Activated T-cell treated with anti-CD3 and anti-CD28 coated beads, Interleukin-2, amount 50 U/mL, for 4 hours (primary cell): Measurements from ENCODE around the gene MRPL53. TPM values are rescaled to one million over a fixed set of nuclear protein-coding genes. Genes with fewer than 3 reads are reported as not detected.
"Not testable (repeated sequence)": the region's sequence is repeated elsewhere in the genome, so short reads cannot be mapped to it uniquely, and the experiment has no call there.

Source experiments
- ATAC-seq, 2 donors: fragments of 200-7000 bp; cut with Tn5 transposase; one replicate each; pipeline ENCODE4 v1.10.0; 2021
- DNase-seq: peaks from one replicate; pipeline ENCODE4 v3.0.0-alpha.2; 2020
- H3K27me3 Mint-ChIP-seq: one replicate; pipeline ENCODE4 v1.8.0; 2021; ENCODE audit warnings: low read depth, mixed read lengths
- H3K36me3 Mint-ChIP-seq: one replicate; pipeline ENCODE4 v1.8.0; 2022; ENCODE audit warnings: mixed read lengths; ENCODE audit not compliant: insufficient read depth
- H3K4me1 Mint-ChIP-seq: one replicate; pipeline ENCODE4 v1.8.0; 2021; ENCODE audit warnings: low read depth, mixed read lengths
- H3K4me3 Mint-ChIP-seq: one replicate; pipeline ENCODE4 v1.8.0; 2021; ENCODE audit warnings: mild to moderate bottlenecking, moderate library complexity, mixed read lengths
- H3K9me3 Mint-ChIP-seq: one replicate; pipeline ENCODE4 v1.8.0; 2021; ENCODE audit warnings: mixed read lengths
- total RNA-seq, 3 donors: library from RNA; stranded (reverse); gene quantifications; one replicate each; pipeline ENCODE4 v1.2.1, GENCODE V29; 2021

MRPL53 gene
- total RNA-seq, 3 donors from 2014 or later, result 105 to 106 (median 106) TPM

DNA sequence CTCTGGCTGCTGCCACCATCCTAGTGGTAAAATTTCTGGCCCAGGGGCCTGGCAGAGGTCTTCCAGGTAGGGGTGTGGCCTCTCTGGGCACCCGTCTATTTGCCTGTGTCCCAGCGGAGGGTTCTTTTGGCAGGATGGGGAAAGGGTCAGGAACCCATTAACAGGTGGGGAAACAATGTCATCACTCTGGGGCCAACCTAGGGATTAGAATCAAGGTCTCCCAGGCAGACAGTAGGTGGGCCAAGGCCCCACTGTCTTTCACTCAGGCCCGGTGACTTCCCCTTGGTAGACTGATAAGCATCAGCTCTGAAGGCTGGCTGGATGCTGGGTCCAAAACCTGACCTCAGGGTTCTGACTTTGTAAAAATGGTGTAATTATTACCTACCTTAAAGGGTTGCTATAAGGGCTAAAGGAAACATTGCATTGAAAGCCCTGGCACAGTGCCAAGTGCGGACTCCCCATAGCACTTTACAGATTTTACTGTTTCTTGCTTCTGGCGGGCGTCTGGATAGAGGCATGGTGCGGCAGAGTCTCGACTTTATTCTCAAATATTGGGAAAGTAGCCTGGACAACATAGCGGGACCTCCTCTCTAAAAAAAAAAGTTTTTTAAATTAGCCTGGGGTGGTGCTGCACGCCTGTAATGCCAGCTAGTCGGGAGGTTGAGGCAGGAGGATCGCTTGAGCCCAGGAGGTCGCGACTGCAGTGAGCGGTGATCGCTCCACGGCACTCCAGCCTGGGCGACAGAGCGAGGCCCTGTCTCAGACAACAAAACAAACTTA lies 24.7 kb upstream of the MRPL53 start:
- H3K9me3 Mint-ChIP-seq, result no peaks in the 10 kb centered on the region
- H3K4me3 Mint-ChIP-seq, result peak overlapping the region; percentile 81
- H3K27me3 Mint-ChIP-seq, result peaks cover 45% of the 10 kb centered on the region
- H3K36me3 Mint-ChIP-seq, result peaks cover 16% of the 10 kb centered on the region
- ATAC-seq (no peak), DNase-seq (no peak)
- H3K4me1 Mint-ChIP-seq, result peaks cover 26% of the 10 kb centered on the region

DNA sequence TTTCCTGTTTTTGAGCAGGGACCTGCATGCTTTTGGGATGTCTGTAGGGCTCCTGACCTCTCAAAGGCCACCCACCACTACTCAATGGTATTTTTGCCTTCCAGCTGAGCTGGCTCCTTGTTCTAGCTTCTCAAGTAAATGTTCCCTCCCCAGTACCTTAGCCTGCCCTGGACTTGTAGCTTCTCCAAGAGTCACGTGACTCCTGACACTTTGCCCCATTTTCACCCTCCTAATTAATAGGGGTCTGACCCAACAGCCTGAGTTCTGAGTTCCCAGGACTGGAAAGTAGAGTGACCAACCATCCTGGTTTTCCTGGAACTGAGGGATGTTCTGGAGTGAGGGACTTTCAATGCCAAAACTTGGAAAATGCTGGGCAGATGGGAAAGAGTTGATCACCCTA lies 23.0 kb upstream of the MRPL53 start:
- no peaks in the 10 kb centered on the region for H3K9me3 Mint-ChIP-seq
- H3K27me3 Mint-ChIP-seq, result peaks cover 27% of the 10 kb centered on the region
- DNase-seq (no peak), ATAC-seq (no peak)
- H3K4me1 Mint-ChIP-seq, result peaks cover 24% of the 10 kb centered on the region
- H3K36me3 Mint-ChIP-seq, result peaks cover 27% of the 10 kb centered on the region
- H3K4me3 Mint-ChIP-seq, result no peak overlapping the region

DNA sequence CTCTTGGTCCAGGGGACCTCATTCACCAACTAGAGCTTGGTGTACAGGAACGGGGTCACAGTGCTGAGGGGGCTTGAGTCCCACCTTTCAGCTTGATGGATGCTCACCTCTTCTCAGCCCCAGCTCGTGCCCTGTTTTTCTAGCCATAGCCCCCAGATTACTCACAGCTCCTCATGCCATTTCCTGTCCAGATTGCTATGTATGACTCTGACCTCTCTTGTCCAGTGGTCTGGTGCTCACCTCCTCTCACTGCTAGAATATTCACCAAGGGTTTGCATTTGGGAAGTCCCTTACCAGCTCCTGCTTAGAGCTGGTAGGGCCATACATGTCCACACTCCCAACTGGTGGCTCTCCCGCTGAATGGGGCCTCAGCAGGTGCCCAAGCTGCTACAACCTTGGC lies 21.1 kb upstream of the MRPL53 start:
- no peak overlapping the region for H3K4me3 Mint-ChIP-seq
- H3K36me3 Mint-ChIP-seq, result peaks cover 37% of the 10 kb centered on the region
- H3K9me3 Mint-ChIP-seq, result no peaks in the 10 kb centered on the region
- H3K27me3 Mint-ChIP-seq, result peaks cover 11% of the 10 kb centered on the region
- DNase-seq (no peak), ATAC-seq (no peak)
- H3K4me1 Mint-ChIP-seq, result peaks cover 11% of the 10 kb centered on the region

DNA sequence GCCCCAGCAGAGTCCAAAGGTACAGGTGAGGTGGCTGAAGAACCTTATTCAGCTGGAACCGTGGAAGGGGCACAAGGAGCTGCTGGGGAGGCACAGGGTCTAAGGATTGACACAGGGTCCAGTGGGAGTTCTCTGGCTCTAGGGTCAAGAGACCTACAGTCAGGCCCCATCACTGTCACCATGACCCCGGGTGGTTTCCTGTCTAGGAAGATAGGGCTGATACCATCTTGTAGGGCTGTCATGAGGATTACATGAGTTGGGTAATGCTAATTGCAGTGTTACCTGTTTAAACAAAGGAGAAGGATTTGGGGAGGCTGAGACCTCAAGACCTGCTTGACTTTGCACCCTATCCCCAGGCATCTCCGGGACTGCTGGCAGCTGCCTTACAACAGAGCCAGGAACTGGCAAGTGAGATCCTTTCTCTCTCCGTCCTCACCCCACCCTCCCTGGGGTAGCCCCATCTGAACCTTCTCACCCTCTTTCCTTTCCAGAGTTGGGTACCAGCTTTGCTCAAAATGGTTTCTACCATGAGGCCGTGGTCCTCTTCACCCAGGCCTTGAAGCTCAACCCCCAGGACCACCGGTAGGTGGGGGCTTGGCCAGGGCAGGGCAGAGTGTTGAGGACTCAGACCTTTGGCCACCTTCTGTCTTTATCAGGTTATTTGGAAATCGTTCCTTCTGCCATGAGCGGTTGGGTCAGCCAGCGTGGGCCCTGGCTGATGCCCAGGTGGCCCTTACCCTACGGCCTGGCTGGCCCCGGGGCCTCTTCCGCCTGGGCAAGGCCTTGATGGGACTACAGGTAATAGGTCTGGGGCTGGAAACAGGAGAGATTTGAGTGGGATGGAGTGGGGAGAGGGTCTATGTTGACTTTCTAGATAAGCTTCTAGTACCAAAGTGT lies 19.4 kb upstream of the MRPL53 start:
- no peak overlapping the region for H3K4me3 Mint-ChIP-seq
- peaks cover 38% of the 10 kb centered on the region for H3K36me3 Mint-ChIP-seq
- no peak for DNase-seq
- no peaks in the 10 kb centered on the region for H3K27me3 Mint-ChIP-seq
- no peaks in the 10 kb centered on the region for H3K9me3 Mint-ChIP-seq
- no peaks in the 10 kb centered on the region for H3K4me1 Mint-ChIP-seq
- ATAC-seq, result no peak

DNA sequence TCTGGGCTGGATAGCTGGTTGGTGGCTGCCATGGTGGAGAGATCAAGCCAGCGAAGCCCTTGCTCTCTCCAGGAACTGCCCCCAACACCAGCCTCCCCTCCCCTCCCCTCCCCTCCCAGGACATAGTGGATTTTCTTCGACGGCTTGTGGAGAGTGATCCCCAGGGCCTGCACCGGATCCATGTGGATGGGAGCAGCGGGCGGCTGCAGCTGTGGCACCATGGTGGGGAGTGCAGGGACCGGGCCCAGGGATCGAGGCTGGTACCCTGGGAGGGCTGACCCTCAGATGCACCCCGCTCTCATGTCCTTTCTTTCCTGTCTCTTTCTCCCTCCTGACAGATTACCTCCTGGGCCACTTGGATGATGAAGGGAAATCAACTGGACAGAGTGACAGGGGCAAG lies 17.4 kb upstream of the MRPL53 start:
- Mint-ChIP-seq H3K36me3 (peaks cover 47% of the 10 kb centered on the region), H3K27me3 (no peaks in the 10 kb centered on the region), H3K4me1 (peaks cover 2% of the 10 kb centered on the region), H3K4me3 (no peak overlapping the region), H3K9me3 (no peaks in the 10 kb centered on the region)
- ATAC-seq, result no peak
- no peak for DNase-seq

DNA sequence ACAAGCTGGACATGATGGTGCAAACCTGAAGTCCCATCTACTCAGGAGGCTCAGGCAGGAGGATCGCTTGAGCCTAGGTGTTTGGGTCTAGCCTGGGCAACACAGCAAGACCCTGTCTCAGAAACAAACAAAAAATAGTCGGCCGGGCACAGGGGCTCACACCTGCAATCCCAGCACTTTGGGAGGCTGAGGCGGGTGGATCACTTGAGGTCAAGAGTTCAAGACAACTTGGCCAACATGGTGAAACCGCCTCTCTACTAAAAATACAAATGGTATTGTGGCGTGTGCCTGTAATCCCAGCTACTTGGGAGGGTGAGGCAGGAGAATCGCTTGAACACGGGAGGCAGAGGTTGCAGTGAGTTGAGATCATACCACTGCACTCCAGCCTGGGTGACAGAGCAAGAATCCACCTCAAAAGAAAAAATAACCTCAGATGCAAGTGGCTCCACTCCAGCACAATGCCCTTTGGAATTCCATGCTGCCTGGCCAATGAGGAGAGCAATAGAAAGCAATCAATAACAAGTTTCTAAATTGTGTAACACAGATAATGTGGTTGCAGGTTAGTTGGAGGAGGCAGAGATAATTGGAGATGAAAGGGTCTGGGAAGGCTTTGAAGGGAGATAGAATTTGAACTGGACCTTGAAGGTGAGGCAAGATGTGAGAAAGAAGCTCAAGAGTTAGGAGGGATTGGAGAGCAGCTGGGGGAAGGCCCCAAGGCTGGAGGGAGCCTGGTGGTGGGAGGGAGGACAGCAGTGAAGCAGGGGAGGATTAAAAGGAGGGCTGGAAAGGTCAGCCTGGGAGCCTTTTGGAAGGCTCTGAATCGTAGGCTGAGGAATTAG lies 16.4 kb upstream of the MRPL53 start:
- ATAC-seq (no peak), DNase-seq (no peak)
- Mint-ChIP-seq H3K9me3 (no peaks in the 10 kb centered on the region), H3K36me3 (peaks cover 42% of the 10 kb centered on the region), H3K4me1 (peaks cover 4% of the 10 kb centered on the region), H3K4me3 (no peak overlapping the region), H3K27me3 (no peaks in the 10 kb centered on the region)

DNA sequence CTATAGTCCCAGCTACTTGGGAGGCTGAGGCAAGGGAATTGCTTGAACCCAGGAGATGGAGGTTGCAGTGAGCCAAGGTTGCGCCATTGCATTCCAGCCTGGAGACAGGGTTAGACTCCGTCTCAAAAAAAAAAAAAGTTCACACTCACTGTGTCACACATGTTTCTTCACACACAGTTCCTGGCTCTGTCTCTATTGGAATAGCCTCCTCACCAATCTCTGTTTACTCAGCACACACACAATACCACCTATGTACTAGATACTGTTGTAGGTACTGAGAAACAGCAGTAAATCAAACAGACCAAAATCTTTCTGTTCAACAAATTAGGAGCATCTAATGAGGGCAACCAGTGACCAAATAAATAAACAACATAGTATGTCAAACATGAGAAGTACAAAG lies 13.7 kb upstream of the MRPL53 start:
- DNase-seq, result no peak
- peaks cover 26% of the 10 kb centered on the region for H3K36me3 Mint-ChIP-seq
- ATAC-seq, result no peak
- no peaks in the 10 kb centered on the region for H3K9me3 Mint-ChIP-seq
- no peaks in the 10 kb centered on the region for H3K27me3 Mint-ChIP-seq
- H3K4me1 Mint-ChIP-seq, result peaks cover 15% of the 10 kb centered on the region
- H3K4me3 Mint-ChIP-seq, result no peak overlapping the region

DNA sequence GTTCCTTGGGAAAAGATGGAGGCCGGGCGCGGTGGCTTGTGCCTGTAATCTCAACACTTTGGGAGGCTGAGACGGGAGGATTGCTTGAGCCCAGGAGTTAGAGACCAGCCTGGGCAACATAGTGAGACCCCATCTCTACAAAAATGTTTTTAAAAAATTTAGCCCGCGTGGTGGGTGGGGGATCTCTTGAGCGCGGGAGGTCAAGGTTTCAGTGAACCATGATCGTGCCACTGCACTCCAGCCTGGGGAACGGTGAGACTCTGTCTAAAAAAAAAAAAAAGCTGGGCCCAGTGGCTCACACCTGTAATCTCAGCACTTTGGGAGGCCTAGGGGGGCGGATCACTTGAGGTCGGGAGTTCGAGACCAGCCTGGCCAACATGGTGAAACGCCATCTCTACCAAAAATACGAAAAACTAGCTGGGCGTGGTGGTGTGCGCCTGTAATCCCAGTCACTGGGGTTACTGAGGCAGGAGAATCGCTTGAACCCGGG lies 11.2 kb upstream of the MRPL53 start:
- not testable (repeated sequence) for H3K9me3 Mint-ChIP-seq, ATAC-seq, H3K27me3 Mint-ChIP-seq, DNase-seq
- peak overlapping the region; percentile 99 for H3K4me3 Mint-ChIP-seq
- peaks cover 14% of the 10 kb centered on the region for H3K36me3 Mint-ChIP-seq
- H3K4me1 Mint-ChIP-seq, result peaks cover 30% of the 10 kb centered on the region

DNA sequence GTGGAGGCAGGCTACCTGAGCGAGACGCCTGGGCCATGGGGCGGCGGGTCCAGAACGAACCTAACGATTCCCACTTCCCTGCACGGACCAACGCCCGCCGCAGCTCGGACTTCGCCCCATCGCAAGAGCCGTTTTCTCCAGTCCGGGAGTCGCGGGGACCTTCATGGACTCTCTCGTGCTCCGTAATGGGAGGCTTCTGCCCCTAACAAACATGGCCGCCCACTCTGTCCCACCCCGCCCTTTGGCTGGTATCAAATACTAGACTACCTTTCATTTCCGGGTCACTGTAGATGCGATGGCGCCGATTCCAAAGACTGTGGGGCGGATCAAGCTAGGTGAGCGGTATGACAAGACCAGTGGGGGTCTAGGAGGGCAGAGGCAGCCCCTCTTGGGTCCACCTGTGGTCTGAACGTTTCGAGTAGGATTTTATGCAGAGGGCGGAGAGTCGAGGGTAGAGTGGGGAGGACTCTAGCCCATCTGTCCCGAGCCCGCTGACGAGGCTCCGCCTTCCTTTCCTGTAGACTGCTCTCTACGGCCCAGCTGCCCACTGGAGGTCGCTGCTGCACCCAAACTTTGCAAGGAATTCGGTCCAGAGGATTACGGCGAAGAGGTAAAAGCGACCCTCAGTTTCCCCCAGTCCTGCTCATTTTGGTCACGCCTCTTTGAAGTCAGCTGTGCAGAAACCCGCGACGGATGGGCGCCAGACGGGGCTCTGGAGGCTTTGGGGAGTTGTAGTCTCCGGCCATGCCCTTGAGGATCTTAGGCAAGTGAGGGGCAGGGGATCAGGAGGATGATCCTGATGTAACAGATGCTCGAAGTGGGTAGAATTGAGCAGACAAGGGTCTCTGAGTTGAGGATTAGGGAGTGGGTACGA lies 10.6 kb upstream of the MRPL53 start, which contains the start of the genes CCDC142 and TTC31:
CCDC142 (minus strand) TSS at position 198 of the 874 bp plus-strand sequence; CDS start at position 37, 161 bp downstream.
TTC31 (plus strand) TSS at position 281 of the 874 bp plus-strand sequence; CDS start at position 296, 15 bp downstream.
- DNase-seq (peak; percentile 90), ATAC-seq (peak; percentile 91 to 93)
- H3K9me3 Mint-ChIP-seq, result no peaks in the 10 kb centered on the region
- H3K4me3 Mint-ChIP-seq, result peak within 1 kb of the TSS; percentile 99
- H3K4me1 Mint-ChIP-seq, result peaks cover 30% of the 10 kb centered on the region
- H3K27me3 Mint-ChIP-seq, result no peaks in the 10 kb centered on the region
- peaks cover 14% of the 10 kb centered on the region for H3K36me3 Mint-ChIP-seq

DNA sequence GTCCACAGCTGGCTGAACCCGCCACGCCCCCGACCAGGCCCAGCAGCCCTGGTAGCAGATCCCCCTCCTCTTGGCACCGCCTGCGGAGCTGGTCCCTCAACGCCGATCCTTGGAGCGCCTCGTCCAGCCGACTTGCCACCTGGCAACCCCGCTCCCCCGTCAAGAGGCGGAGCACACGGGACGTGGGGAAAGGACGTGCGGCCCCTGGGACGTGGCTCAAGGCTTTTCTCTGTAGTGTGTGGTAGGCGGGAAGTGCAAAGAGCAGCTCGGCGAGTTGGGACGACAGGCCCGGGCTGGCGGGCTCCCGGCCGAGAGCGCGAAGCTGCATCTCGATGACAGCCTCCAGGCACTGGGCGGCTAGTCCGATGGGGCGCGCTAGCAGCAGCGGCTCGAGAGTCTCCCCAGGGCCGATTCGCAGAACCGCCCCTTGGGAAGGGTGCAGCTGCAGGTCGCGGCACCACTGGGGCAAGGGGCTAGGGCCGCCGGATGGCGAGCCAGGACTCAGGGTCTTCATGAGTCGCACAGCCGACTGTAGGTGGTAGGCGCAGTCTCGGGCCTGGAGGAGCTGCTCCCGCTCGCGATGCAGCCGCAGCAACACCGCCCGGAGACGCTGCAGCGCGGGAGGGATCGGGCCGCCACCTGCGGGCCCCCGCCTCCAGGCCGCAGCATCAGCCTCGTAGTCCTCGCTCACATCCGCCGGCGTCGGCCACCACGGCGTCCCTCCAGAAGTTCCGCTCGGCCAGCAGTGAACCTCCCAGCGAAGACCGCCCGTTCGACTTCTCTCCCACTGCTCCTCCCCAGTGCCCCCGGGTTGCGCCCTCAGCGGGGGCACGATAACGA lies 9.7 kb upstream of the MRPL53 start:
- H3K9me3 Mint-ChIP-seq, result no peaks in the 10 kb centered on the region
- H3K4me3 Mint-ChIP-seq, result peak overlapping the region; percentile 99
- H3K27me3 Mint-ChIP-seq, result no peaks in the 10 kb centered on the region
- H3K36me3 Mint-ChIP-seq, result peaks cover 17% of the 10 kb centered on the region
- no peak for DNase-seq
- peaks cover 30% of the 10 kb centered on the region for H3K4me1 Mint-ChIP-seq
- peak; percentile 60 to 64 for ATAC-seq

DNA sequence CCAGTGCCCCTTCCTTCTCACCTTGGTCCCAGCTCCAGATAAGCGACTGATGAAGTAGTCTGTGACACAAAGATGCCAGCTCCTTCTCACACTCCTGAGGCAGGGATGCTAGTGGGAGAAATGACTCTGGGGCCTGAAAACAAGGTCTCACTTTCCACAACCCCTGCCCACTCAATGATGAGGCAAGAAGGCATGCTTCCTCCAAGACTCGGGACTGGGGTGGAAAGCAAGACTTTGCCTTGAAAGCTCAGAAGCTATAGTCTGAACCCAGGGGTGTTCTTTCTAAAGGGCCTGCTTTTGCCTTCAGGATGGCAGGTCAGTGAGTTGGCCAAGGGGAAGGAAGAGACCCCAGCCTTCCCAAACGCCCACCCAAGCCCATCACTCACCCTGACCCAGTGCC lies 9.0 kb upstream of the MRPL53 start:
- H3K4me3 Mint-ChIP-seq, result peak overlapping the region; percentile 99
- H3K4me1 Mint-ChIP-seq, result peaks cover 30% of the 10 kb centered on the region
- peaks cover 12% of the 10 kb centered on the region for H3K36me3 Mint-ChIP-seq
- no peaks in the 10 kb centered on the region for H3K9me3 Mint-ChIP-seq
- no peaks in the 10 kb centered on the region for H3K27me3 Mint-ChIP-seq
- ATAC-seq (no peak), DNase-seq (no peak)

DNA sequence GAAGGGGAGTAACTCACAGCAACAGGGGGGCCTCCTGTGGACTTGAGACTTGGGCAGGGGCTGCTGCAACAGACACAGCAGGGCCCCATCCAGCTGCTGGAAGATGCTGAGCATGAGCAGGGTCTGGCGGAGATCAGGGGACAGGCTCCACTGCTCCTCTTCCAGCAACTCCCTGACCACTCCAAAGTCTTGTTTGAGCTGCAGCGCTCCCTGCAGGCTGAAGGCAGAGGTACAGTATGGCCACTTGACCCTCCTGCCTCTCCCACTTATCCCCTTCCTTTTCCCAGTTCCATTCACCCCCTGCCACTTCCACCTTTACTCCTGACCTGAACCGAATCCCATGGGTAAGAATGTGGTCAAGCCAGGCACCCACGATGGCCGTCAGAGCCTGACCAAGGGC lies 2.4 kb upstream of the MRPL53 start:
- H3K36me3 Mint-ChIP-seq, result peaks cover 23% of the 10 kb centered on the region
- no peaks in the 10 kb centered on the region for H3K27me3 Mint-ChIP-seq
- no peaks in the 10 kb centered on the region for H3K9me3 Mint-ChIP-seq
- no peak for DNase-seq
- no peak for ATAC-seq
- H3K4me1 Mint-ChIP-seq, result peaks cover 21% of the 10 kb centered on the region
- no peak overlapping the region for H3K4me3 Mint-ChIP-seq
